ENCODE measurements around the gene CRYGA. TPM values are rescaled to one million over a fixed set of nuclear protein-coding genes. Genes with fewer than 3 reads are reported as not detected.

Gene CRYGA
- total RNA-seq, 5 donors from 2014 or later (not counting 1 experiment from before 2014, with no cell fraction given), result not detected

DNA sequence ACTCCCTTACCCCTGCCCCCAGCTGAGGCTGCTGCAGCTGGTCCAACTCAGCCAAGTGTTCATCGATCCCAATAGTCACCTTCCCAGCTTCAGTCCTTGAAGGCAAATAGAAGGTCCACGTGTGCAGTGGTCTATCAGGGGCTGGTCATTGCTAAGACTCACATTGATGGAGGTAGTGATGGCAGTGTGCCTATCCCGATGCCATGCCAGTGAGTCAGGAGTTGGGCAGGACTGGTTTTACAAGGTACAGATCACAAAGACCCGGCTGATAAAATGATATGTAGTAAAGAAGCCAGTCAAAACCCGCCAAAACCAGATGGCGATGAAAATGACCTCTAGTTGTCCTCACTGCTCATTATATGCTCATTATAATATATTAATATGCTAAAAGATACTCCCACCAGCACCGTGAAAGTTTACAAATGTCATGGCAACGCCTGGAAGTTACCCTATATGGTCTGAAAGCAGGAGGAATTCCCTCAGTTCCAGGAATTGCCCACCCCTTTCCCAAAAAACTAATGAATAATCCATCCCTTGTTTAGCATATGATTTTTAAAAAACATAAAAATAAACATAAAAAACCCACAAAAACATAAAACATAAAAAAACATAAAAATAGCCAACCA lies 29.3 kb upstream of the CRYGA start:
- WGBS (ENCODE audit: insufficient coverage), result 60% methylated on average over 3 of the region's 8 CpGs
- H3K27me3 ChIP-seq (replicated peaks in 1 of 2; ENCODE audit: control insufficient read depth in 2 of 2, extremely low read depth in 1 of 2, insufficient read depth in 2 of 2, low read length in 1 of 2), result peaks cover 0 to 3% of the 10 kb centered on the region in 2 experiments
- no peak overlapping the region for H3K27ac ChIP-seq (ENCODE audit: low read length)
- H3K4me3 Mint-ChIP-seq, result no peak overlapping the region
- ChIA-PET POLR2A (interaction anchor here in 1 of 2 donors (0.6 kb wide), 1 partner anchor 65 kb away, joined by 3 read pairs; no protein-coding TSS in a partner anchor), CTCF (no interaction called here)
- no peaks in the 10 kb centered on the region for H3K4me1 ChIP-seq (ENCODE audit: control insufficient read depth in 1 of 2, extremely low read depth in 1 of 2, insufficient read depth in 2 of 2, low read length in 2 of 2)
- no peak overlapping the region for H3K27ac Mint-ChIP-seq
- no peaks in the 10 kb centered on the region for H3K9me3 Mint-ChIP-seq
- ATAC-seq (replicated peaks in 1 of 4), result no peak
- no peaks in the 10 kb centered on the region for H3K36me3 ChIP-seq (ENCODE audit: control insufficient read depth in 2 of 2, extremely low read depth in 1 of 2, insufficient read depth in 1 of 2, low read length in 1 of 2)
- H3K4me1 Mint-ChIP-seq, result no peaks in the 10 kb centered on the region
- no peak overlapping the region for H3K4me3 ChIP-seq (ENCODE audit: control insufficient read depth in 1 of 2, extremely low read depth in 1 of 2, low read length in 1 of 2)
- no peaks in the 10 kb centered on the region for H3K36me3 Mint-ChIP-seq
- H3K27me3 Mint-ChIP-seq, result peaks cover 0 to 4% of the 10 kb centered on the region in 2 donors
- DNase-seq, result no peak
- no peaks in the 10 kb centered on the region for H3K9me3 ChIP-seq

DNA sequence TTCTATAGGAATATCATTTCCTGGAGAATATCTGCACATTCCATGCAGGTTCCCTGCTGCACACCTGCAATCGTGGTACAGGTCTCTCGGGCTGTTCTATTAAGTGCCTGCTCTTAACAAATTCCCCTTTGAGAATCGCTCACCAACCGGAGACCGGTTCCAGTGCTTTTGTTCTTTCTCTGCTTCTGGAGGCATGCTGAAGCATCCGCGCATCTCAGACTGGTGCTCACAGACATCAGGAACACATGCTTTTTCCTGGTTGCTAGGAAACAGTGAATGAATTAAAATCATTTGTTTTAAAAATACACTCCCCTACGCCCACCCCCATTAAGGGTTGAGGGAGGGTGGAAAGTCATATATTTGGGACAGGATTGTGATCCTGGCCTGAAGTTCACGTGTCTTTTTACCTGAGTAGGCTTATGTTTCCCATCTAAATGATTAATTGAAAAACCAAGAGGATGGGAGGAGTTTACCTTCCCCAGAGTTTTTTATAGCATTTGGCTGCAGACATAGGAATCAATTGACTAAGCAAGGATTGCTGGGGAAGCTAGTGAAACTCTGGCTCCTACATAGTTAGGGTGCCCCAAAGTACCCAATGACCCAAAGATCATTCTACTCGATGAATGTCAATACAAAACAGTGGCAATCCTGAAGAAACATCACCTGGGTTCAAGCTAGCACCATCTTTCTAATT lies 26.6 kb upstream of the CRYGA start, which contains the start of gene C2orf80:
C2orf80 (minus strand) TSS at position 221 of the 694 bp plus-strand sequence. CDS start 3,044 bp downstream, outside the sequence.
- ChIA-PET CTCF (no interaction called here), POLR2A (no interaction called here)
- H3K36me3 ChIP-seq (ENCODE audit: control insufficient read depth in 2 of 2, extremely low read depth in 1 of 2, insufficient read depth in 1 of 2, low read length in 1 of 2), result no peaks in the 10 kb centered on the region
- H3K36me3 Mint-ChIP-seq, result no peaks in the 10 kb centered on the region
- ATAC-seq (replicated peaks in 1 of 4) (no peak), DNase-seq (no peak)
- H3K27ac ChIP-seq (ENCODE audit: low read length), result no peak within 1 kb of the TSS
- 87% methylated on average over 6 of the region's 10 CpGs for WGBS (ENCODE audit: insufficient coverage)
- H3K9me3 ChIP-seq, result no peaks in the 10 kb centered on the region
- no peaks in the 10 kb centered on the region for H3K4me1 ChIP-seq (ENCODE audit: control insufficient read depth in 1 of 2, extremely low read depth in 1 of 2, insufficient read depth in 2 of 2, low read length in 2 of 2)
- peaks cover 0 to 4% of the 10 kb centered on the region in 2 donors for H3K27me3 Mint-ChIP-seq
- H3K4me1 Mint-ChIP-seq, result peaks cover 0 to 3% (median 0%) of the 10 kb centered on the region in 3 donors
- H3K4me3 Mint-ChIP-seq, result no peak within 1 kb of the TSS
- H3K27me3 ChIP-seq (replicated peaks in 1 of 2; ENCODE audit: control insufficient read depth in 2 of 2, extremely low read depth in 1 of 2, insufficient read depth in 2 of 2, low read length in 1 of 2), result peaks cover 0 to 3% of the 10 kb centered on the region in 2 experiments
- H3K9me3 Mint-ChIP-seq, result no peaks in the 10 kb centered on the region
- no peak within 1 kb of the TSS for H3K27ac Mint-ChIP-seq
- no peak within 1 kb of the TSS for H3K4me3 ChIP-seq (ENCODE audit: control insufficient read depth in 1 of 2, extremely low read depth in 1 of 2, low read length in 1 of 2)

DNA sequence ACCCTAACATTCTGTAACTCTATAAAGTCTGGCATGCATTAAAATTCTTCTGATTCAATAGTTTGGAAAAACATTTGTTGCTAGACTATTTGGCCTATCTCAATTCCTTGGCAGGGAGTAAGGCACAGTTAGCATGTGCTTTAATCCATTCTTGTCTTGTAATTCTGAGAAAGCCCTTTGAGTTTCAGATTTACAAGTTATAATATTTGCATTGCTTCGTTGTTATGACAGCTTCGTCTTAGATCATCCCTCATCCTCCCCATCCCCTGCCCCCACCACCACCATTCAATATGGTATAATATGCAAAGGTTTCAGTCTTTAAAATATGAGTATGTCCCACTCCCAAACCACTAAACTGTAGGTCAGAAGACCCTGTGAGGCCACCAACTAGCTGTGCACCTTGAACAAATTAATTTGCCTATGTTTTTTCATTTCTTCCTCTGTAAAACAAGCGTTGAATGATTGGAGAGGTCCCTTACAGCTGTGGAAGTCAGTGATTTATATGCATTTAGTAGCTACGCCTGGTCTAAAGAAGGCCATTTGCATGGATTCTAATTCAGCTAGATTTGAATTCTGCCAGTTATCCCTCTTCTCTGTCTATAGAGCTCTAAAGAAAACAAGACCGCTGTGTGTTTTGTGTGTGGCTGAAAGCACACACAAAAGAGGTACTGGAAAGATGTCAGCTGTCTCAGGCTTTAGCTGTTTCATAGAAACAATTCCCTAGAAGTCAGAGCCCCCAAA lies 25.9 kb upstream of the CRYGA start:
- Mint-ChIP-seq H3K27me3 (peaks cover 4 to 7% of the 10 kb centered on the region in 2 donors), H3K4me3 (no peak overlapping the region), H3K4me1 (peaks cover 0 to 3% (median 0%) of the 10 kb centered on the region in 3 donors), H3K36me3 (no peaks in the 10 kb centered on the region), H3K9me3 (no peaks in the 10 kb centered on the region), H3K27ac (no peak overlapping the region)
- Histone ChIP-seq H3K27me3 (replicated peaks in 1 of 2; ENCODE audit: control insufficient read depth in 2 of 2, extremely low read depth in 1 of 2, insufficient read depth in 2 of 2, low read length in 1 of 2) (peaks cover 0 to 3% of the 10 kb centered on the region in 2 experiments), H3K4me1 (ENCODE audit: control insufficient read depth in 1 of 2, extremely low read depth in 1 of 2, insufficient read depth in 2 of 2, low read length in 2 of 2) (no peaks in the 10 kb centered on the region), H3K9me3 (no peaks in the 10 kb centered on the region), H3K36me3 (ENCODE audit: control insufficient read depth in 2 of 2, extremely low read depth in 1 of 2, insufficient read depth in 1 of 2, low read length in 1 of 2) (no peaks in the 10 kb centered on the region), H3K4me3 (ENCODE audit: control insufficient read depth in 1 of 2, extremely low read depth in 1 of 2, low read length in 1 of 2) (no peak overlapping the region), H3K27ac (ENCODE audit: low read length) (no peak overlapping the region)
- no CpG with 5 or more reads among the region's 5 CpGs for WGBS (ENCODE audit: insufficient coverage)
- ChIA-PET POLR2A (interaction anchor here in 1 of 2 donors (0.6 kb wide), 1 partner anchor 36 kb away, joined by 3 read pairs; no protein-coding TSS in a partner anchor), CTCF (no interaction called here)
- no peak for ATAC-seq (replicated peaks in 1 of 4)
- no peak for DNase-seq

DNA sequence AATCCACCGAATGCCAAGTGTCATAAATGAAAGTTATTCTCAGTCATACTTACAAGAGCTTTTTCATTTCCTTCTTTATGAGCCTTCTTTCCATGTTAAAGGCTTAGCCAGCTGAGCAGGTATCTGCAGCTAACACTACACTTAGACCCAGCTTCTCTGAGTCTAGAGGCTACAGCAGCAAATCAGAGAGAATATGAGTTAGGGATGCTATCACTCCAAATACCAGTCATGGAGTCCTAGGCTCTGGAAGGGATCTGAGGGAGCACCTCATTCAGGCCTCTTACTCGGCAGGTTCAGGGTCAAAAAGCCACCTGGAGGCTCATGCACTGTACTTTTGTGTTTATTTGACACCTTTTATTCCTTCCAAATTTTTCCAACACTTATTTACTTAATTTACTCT lies 23.5 kb upstream of the CRYGA start:
- Mint-ChIP-seq H3K4me3 (no peak overlapping the region), H3K27me3 (peaks cover 3 to 4% of the 10 kb centered on the region in 2 donors), H3K27ac (no peak overlapping the region), H3K4me1 (peaks cover 0 to 3% (median 0%) of the 10 kb centered on the region in 3 donors), H3K36me3 (no peaks in the 10 kb centered on the region), H3K9me3 (no peaks in the 10 kb centered on the region)
- no peak overlapping the region for H3K27ac ChIP-seq (ENCODE audit: low read length)
- H3K9me3 ChIP-seq, result no peaks in the 10 kb centered on the region
- H3K4me1 ChIP-seq (ENCODE audit: control insufficient read depth in 1 of 2, extremely low read depth in 1 of 2, insufficient read depth in 2 of 2, low read length in 2 of 2), result no peaks in the 10 kb centered on the region
- H3K27me3 ChIP-seq (replicated peaks in 1 of 2; ENCODE audit: control insufficient read depth in 2 of 2, extremely low read depth in 1 of 2, insufficient read depth in 2 of 2, low read length in 1 of 2), result no peaks in the 10 kb centered on the region
- 78% methylated on average over 2 of the region's 2 CpGs for WGBS (ENCODE audit: insufficient coverage)
- ChIA-PET POLR2A (no interaction called here), CTCF (no interaction called here)
- no peak for DNase-seq
- no peak overlapping the region for H3K4me3 ChIP-seq (ENCODE audit: control insufficient read depth in 1 of 2, extremely low read depth in 1 of 2, low read length in 1 of 2)
- H3K36me3 ChIP-seq (ENCODE audit: control insufficient read depth in 2 of 2, extremely low read depth in 1 of 2, insufficient read depth in 1 of 2, low read length in 1 of 2), result no peaks in the 10 kb centered on the region
- no peak for ATAC-seq (replicated peaks in 1 of 4)

DNA sequence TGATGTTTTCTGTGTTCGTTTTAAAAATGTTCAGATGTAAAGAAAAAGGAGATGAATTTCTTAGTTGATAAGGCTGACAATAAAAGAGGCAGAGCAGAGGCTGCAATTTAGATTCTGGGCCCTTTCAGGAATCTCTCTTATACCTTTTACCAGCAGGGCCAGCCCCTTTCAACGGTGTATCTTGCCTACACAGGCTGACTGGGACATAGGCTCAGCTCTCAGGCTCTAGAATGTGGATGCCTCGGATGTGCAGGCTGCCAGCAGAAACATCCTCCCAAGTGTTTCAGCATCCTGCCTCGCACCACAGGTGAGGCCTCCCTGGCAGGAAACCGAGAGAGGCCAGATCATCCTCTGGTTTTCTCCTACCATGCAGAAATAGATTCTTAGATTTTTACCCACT lies 23.1 kb upstream of the CRYGA start:
- Mint-ChIP-seq H3K27me3 (peaks cover 3 to 4% of the 10 kb centered on the region in 2 donors), H3K4me1 (peaks cover 0 to 3% (median 0%) of the 10 kb centered on the region in 3 donors), H3K27ac (no peak overlapping the region), H3K4me3 (no peak overlapping the region), H3K36me3 (no peaks in the 10 kb centered on the region), H3K9me3 (no peaks in the 10 kb centered on the region)
- H3K4me3 ChIP-seq (ENCODE audit: control insufficient read depth in 1 of 2, extremely low read depth in 1 of 2, low read length in 1 of 2), result no peak overlapping the region
- ChIA-PET CTCF (no interaction called here), POLR2A (no interaction called here)
- no peaks in the 10 kb centered on the region for H3K27me3 ChIP-seq (replicated peaks in 1 of 2; ENCODE audit: control insufficient read depth in 2 of 2, extremely low read depth in 1 of 2, insufficient read depth in 2 of 2, low read length in 1 of 2)
- H3K36me3 ChIP-seq (ENCODE audit: control insufficient read depth in 2 of 2, extremely low read depth in 1 of 2, insufficient read depth in 1 of 2, low read length in 1 of 2), result no peaks in the 10 kb centered on the region
- 59% methylated on average over 4 of the region's 5 CpGs for WGBS (ENCODE audit: insufficient coverage)
- H3K9me3 ChIP-seq, result no peaks in the 10 kb centered on the region
- ATAC-seq (replicated peaks in 1 of 4), result no peak
- no peaks in the 10 kb centered on the region for H3K4me1 ChIP-seq (ENCODE audit: control insufficient read depth in 1 of 2, extremely low read depth in 1 of 2, insufficient read depth in 2 of 2, low read length in 2 of 2)
- no peak for DNase-seq
- H3K27ac ChIP-seq (ENCODE audit: low read length), result no peak overlapping the region

DNA sequence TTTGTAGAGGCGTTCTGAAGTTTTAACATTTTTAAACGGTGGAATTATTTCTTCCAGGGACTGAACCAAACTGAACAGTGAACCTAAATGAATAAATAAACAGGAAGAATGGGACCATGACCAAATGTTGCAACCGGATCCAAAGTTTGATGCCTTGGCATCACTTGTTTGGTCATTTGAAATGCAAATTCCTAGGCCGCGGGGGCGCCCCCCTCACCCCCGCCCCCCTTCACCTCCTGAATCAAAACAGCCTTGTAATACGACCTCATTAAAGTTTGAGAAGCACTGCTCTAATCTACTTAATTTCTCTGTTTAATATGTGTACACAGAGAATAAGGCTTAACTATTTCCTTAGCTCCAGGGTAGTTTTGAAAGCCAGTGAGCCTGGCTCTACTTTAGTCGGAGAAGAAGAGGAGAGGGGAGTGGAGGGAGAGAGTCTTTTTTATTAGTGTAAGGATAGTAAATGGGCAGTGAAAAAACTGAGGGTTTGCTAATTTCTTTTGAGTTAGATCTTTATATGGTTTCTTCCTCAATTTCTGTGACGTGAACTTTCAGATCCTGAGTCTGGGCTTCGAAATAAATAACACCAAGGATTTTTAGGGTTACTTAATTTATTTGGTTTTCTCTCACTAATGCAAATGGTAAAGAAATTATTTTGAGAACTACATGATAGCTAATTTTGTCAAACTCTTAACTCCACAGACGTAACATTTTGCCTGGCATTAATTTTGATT lies 20.8 kb upstream of the CRYGA start:
- Mint-ChIP-seq H3K4me1 (peaks cover 0 to 3% (median 0%) of the 10 kb centered on the region in 3 donors), H3K9me3 (no peaks in the 10 kb centered on the region), H3K36me3 (no peaks in the 10 kb centered on the region), H3K27me3 (peaks cover 3 to 4% of the 10 kb centered on the region in 2 donors), H3K4me3 (no peak overlapping the region), H3K27ac (no peak overlapping the region)
- DNase-seq (no peak), ATAC-seq (replicated peaks in 1 of 4) (no peak)
- ChIA-PET CTCF (interaction anchor here in 1 of 2 donors (0.5 kb wide), 1 partner anchor 237 kb away, joined by 3 read pairs; no protein-coding TSS in a partner anchor), POLR2A (no interaction called here)
- H3K36me3 ChIP-seq (ENCODE audit: control insufficient read depth in 2 of 2, extremely low read depth in 1 of 2, insufficient read depth in 1 of 2, low read length in 1 of 2), result no peaks in the 10 kb centered on the region
- H3K9me3 ChIP-seq, result no peaks in the 10 kb centered on the region
- H3K4me1 ChIP-seq (ENCODE audit: control insufficient read depth in 1 of 2, extremely low read depth in 1 of 2, insufficient read depth in 2 of 2, low read length in 2 of 2), result no peaks in the 10 kb centered on the region
- 71% methylated on average over 1 of the region's 12 CpGs for WGBS (ENCODE audit: insufficient coverage)
- no peak overlapping the region for H3K27ac ChIP-seq (ENCODE audit: low read length)
- H3K4me3 ChIP-seq (ENCODE audit: control insufficient read depth in 1 of 2, extremely low read depth in 1 of 2, low read length in 1 of 2), result no peak overlapping the region
- H3K27me3 ChIP-seq (replicated peaks in 1 of 2; ENCODE audit: control insufficient read depth in 2 of 2, extremely low read depth in 1 of 2, insufficient read depth in 2 of 2, low read length in 1 of 2), result no peaks in the 10 kb centered on the region
